ENCODE measurements around the gene ZDHHC20.

The ZDHHC20 gene

GRCh38 chr13:21326155-21327031, 132.7 kb downstream of the ZDHHC20 start:
- DNase-seq (ENCODE audit: low read depth), result peak; percentile 13

- no peak for DNase-seq (ENCODE audit: low read depth)
These were observed 134.3 kb downstream of the ZDHHC20 start for GRCh38 chr13:21324803-21325202.

GRCh38 chr13:21322988-21323387, 136.1 kb downstream of the ZDHHC20 start:
- DNase-seq (ENCODE audit: low read depth), result no peak
